ENCODE measurements around the gene BCL11A. TPM values are rescaled to one million over a fixed set of nuclear protein-coding genes. Genes with fewer than 3 reads are reported as not detected.
A peak's percentile ranks its signal among the peaks of the same experiment; 100 is the strongest.

BCL11A gene
- polyA plus RNA-seq, 1 donor: 28.2 TPM

- Histone ChIP-seq H3K9me3 (ENCODE audit: control insufficient read depth, low read depth, low read length) (no peaks in the 10 kb centered on the region), H3K27me3 (ENCODE audit: control insufficient read depth, insufficient read depth, low read length) (no peaks in the 10 kb centered on the region), H3K4me1 (ENCODE audit: control insufficient read depth, insufficient read depth, low read length) (peaks cover 73% of the 10 kb centered on the region), H3K36me3 (ENCODE audit: control insufficient read depth, insufficient read depth, low read length) (no peaks in the 10 kb centered on the region), H3K27ac (ENCODE audit: low read length) (peak overlapping the region; percentile 93), H3K4me3 (ENCODE audit: low read length) (no peak overlapping the region)
- WGBS (ENCODE audit: insufficient coverage, low lambda C conversion rate): no CpG with 5 or more reads among the region's 11 CpGs
- peak in 1 of 2 donors; percentile 44 for DNase-seq
Measured at GRCh38 chr2:60535685-60536312, 17.7 kb downstream of the BCL11A start.

DNA sequence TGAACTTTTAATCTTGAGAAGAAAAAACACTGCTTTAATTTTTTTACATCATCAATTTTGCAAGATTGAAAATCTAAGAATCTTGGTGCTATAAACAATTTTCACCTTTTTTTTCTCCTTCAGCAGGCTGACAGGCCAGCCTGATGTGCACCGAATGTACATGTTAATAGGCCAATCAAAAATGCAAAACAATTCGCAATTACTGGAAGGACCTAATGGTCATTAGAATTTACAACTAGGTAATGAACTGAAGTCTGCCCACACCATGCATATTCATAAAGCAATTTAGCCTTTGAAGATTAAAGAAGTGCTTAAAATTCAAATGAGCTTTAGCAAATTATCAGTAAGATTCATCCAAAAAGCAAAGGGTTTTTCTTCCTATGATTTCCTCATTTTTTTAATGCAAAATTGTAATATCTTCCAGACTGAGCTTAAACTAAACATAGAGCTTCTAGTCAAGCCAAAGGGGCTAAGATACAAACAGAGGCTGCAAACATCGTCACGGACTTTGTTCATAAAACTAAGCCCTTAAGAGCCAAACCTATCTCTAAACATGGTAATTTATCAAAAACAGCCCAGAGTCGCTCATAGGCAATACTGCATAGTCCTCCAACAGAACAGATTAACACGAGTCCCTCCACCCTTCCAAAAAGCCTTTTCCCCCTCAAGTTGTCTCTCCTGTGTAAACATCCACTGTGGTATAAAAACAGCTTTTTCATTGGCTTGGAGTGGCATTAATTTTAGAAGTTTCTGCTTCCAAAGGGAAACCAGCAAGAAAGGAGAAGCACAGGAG, 18.4 kb downstream of the BCL11A start:
- no peaks in the 10 kb centered on the region for H3K27me3 ChIP-seq (ENCODE audit: control insufficient read depth, insufficient read depth, low read length)
- DNase-seq: peak in 1 of 2 donors; percentile 65
- peak overlapping the region; percentile 93 for H3K27ac ChIP-seq (ENCODE audit: low read length)
- 40% methylated on average over 2 of the region's 6 CpGs for WGBS (ENCODE audit: insufficient coverage, low lambda C conversion rate)
- no peaks in the 10 kb centered on the region for H3K36me3 ChIP-seq (ENCODE audit: control insufficient read depth, insufficient read depth, low read length)
- H3K9me3 ChIP-seq (ENCODE audit: control insufficient read depth, low read depth, low read length): no peaks in the 10 kb centered on the region
- no peak overlapping the region for H3K4me3 ChIP-seq (ENCODE audit: low read length)
- H3K4me1 ChIP-seq (ENCODE audit: control insufficient read depth, insufficient read depth, low read length): peaks cover 75% of the 10 kb centered on the region

DNA sequence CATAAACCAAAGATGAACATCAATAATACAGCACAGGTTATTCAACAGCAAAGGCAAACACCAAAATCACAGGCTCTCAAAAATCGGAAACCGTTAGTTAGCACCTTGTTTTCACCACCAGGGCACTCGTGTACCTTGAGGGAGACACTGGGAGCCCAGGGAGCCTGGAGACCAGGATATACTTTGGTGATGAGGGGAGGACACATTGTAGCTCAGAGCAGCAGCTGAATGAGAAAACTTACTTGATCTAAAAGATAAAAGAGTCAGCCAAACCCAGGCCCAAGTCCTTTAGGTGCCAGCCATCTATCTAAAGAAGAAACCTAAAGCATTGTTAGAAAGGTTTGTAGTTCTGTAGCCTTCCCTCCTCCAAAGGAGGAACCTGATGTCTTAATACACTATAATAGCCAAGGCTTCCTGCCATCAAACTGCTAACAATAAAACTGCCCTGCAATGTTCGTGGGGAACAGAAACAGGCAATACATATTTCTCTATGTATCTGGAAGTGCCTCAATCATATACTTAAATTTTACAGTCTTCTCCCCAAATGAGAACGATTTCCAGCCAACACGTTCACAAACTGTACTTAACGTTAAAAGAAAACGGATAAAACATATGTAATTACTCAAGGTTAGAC, 19.3 kb downstream of the BCL11A start:
- WGBS (ENCODE audit: insufficient coverage, low lambda C conversion rate): 60% methylated on average over 1 of the region's 8 CpGs
- Histone ChIP-seq H3K27me3 (ENCODE audit: control insufficient read depth, insufficient read depth, low read length) (no peaks in the 10 kb centered on the region), H3K4me3 (ENCODE audit: low read length) (no peak overlapping the region), H3K4me1 (ENCODE audit: control insufficient read depth, insufficient read depth, low read length) (peaks cover 78% of the 10 kb centered on the region), H3K36me3 (ENCODE audit: control insufficient read depth, insufficient read depth, low read length) (no peaks in the 10 kb centered on the region), H3K27ac (ENCODE audit: low read length) (peak overlapping the region; percentile 93), H3K9me3 (ENCODE audit: control insufficient read depth, low read depth, low read length) (no peaks in the 10 kb centered on the region)
- DNase-seq: peak in 1 of 2 donors; percentile 55

- H3K27me3 ChIP-seq (ENCODE audit: control insufficient read depth, insufficient read depth, low read length): no peaks in the 10 kb centered on the region
- no peaks in the 10 kb centered on the region for H3K36me3 ChIP-seq (ENCODE audit: control insufficient read depth, insufficient read depth, low read length)
- peak overlapping the region; percentile 93 for H3K27ac ChIP-seq (ENCODE audit: low read length)
- WGBS (ENCODE audit: insufficient coverage, low lambda C conversion rate): 53% methylated on average over 3 of the region's 13 CpGs
- no peak overlapping the region for H3K4me3 ChIP-seq (ENCODE audit: low read length)
- peak in 1 of 2 donors; percentile 73 for DNase-seq
- H3K4me1 ChIP-seq (ENCODE audit: control insufficient read depth, insufficient read depth, low read length): peaks cover 80% of the 10 kb centered on the region
- H3K9me3 ChIP-seq (ENCODE audit: control insufficient read depth, low read depth, low read length): no peaks in the 10 kb centered on the region
Measured at GRCh38 chr2:60533101-60534051, 20.1 kb downstream of the BCL11A start.

GRCh38 chr2:60532421-60532820, 21.0 kb downstream of the BCL11A start:
- peaks cover 1% of the 10 kb centered on the region for H3K36me3 ChIP-seq (ENCODE audit: control insufficient read depth, insufficient read depth, low read length)
- H3K27ac ChIP-seq (ENCODE audit: low read length): peak overlapping the region; percentile 93
- H3K4me3 ChIP-seq (ENCODE audit: low read length): no peak overlapping the region
- H3K4me1 ChIP-seq (ENCODE audit: control insufficient read depth, insufficient read depth, low read length): peaks cover 78% of the 10 kb centered on the region
- H3K9me3 ChIP-seq (ENCODE audit: control insufficient read depth, low read depth, low read length): no peaks in the 10 kb centered on the region
- 17% methylated on average over 1 of the region's 3 CpGs for WGBS (ENCODE audit: insufficient coverage, low lambda C conversion rate)
- DNase-seq: peak in 1 of 2 donors; percentile 45
- H3K27me3 ChIP-seq (ENCODE audit: control insufficient read depth, insufficient read depth, low read length): no peaks in the 10 kb centered on the region

- peak in 1 of 2 donors; percentile 67 for DNase-seq
- WGBS (ENCODE audit: insufficient coverage, low lambda C conversion rate): 0% methylated on average over 2 of the region's 12 CpGs
- peaks cover 77% of the 10 kb centered on the region for H3K4me1 ChIP-seq (ENCODE audit: control insufficient read depth, insufficient read depth, low read length)
- H3K27me3 ChIP-seq (ENCODE audit: control insufficient read depth, insufficient read depth, low read length): no peaks in the 10 kb centered on the region
- no peaks in the 10 kb centered on the region for H3K9me3 ChIP-seq (ENCODE audit: control insufficient read depth, low read depth, low read length)
- peaks cover 8% of the 10 kb centered on the region for H3K36me3 ChIP-seq (ENCODE audit: control insufficient read depth, insufficient read depth, low read length)
- no peak overlapping the region for H3K4me3 ChIP-seq (ENCODE audit: low read length)
- peak overlapping the region; percentile 93 for H3K27ac ChIP-seq (ENCODE audit: low read length)
Measured at GRCh38 chr2:60531701-60532133, 21.7 kb downstream of the BCL11A start.

GRCh38 chr2:60530660-60531281, 22.7 kb downstream of the BCL11A start:
- Histone ChIP-seq H3K9me3 (ENCODE audit: control insufficient read depth, low read depth, low read length) (no peaks in the 10 kb centered on the region), H3K27me3 (ENCODE audit: control insufficient read depth, insufficient read depth, low read length) (no peaks in the 10 kb centered on the region), H3K4me3 (ENCODE audit: low read length) (peak overlapping the region; percentile 10), H3K4me1 (ENCODE audit: control insufficient read depth, insufficient read depth, low read length) (peaks cover 69% of the 10 kb centered on the region), H3K27ac (ENCODE audit: low read length) (peak overlapping the region; percentile 93), H3K36me3 (ENCODE audit: control insufficient read depth, insufficient read depth, low read length) (peaks cover 10% of the 10 kb centered on the region)
- 0% methylated on average over 3 of the region's 12 CpGs for WGBS (ENCODE audit: insufficient coverage, low lambda C conversion rate)
- peak; percentile 83 to 93 for DNase-seq

DNA sequence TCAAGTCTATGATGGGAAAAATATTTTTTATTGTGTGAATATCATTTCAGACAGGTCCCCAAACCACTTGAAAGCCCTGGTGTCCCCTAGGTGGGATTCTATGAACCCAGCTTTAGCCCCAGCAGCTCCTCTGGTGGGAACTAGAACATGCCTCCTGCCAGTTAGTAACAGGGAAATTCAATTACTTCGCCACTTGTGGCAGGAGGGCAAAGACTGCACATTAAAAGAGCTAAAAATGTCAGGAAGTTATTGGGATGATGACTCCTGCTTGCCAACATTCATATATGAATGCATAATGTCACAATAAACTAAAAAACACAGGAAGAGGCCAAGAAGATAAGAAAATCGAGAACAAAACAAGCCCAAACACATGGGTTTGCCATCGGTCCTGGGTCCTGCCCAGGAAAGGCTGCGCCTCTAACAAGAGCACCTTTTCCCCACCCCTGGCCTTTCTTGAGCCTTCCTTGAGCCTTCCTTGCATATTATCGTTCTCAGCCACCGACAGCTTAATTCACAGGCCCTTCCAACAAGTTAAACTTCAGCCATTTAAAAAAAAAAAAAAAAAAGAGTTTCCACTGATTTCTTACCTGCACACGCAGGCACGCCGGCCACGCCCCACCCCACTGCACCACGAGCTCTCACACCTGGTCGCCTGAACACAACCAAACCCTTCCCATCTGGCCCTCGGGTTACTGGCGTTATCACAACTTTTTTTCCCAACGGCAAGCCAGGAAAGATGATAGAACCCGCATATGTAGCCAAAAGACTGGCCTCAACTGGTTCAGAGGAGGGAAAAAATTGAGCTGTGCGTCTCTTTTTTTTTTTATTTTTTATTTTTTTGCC, 23.4 kb downstream of the BCL11A start:
- Histone ChIP-seq H3K27me3 (ENCODE audit: control insufficient read depth, insufficient read depth, low read length) (no peaks in the 10 kb centered on the region), H3K9me3 (ENCODE audit: control insufficient read depth, low read depth, low read length) (no peaks in the 10 kb centered on the region), H3K4me1 (ENCODE audit: control insufficient read depth, insufficient read depth, low read length) (peaks cover 61% of the 10 kb centered on the region), H3K4me3 (ENCODE audit: low read length) (peak overlapping the region; percentile 10), H3K27ac (ENCODE audit: low read length) (peak overlapping the region; percentile 93), H3K36me3 (ENCODE audit: control insufficient read depth, insufficient read depth, low read length) (peaks cover 10% of the 10 kb centered on the region)
- WGBS (ENCODE audit: insufficient coverage, low lambda C conversion rate): 3% methylated on average over 4 of the region's 17 CpGs
- peak; percentile 85 to 89 for DNase-seq
